ENCODE results near the gene MAGI2.

- TF ChIP-seq, protein P1, sequence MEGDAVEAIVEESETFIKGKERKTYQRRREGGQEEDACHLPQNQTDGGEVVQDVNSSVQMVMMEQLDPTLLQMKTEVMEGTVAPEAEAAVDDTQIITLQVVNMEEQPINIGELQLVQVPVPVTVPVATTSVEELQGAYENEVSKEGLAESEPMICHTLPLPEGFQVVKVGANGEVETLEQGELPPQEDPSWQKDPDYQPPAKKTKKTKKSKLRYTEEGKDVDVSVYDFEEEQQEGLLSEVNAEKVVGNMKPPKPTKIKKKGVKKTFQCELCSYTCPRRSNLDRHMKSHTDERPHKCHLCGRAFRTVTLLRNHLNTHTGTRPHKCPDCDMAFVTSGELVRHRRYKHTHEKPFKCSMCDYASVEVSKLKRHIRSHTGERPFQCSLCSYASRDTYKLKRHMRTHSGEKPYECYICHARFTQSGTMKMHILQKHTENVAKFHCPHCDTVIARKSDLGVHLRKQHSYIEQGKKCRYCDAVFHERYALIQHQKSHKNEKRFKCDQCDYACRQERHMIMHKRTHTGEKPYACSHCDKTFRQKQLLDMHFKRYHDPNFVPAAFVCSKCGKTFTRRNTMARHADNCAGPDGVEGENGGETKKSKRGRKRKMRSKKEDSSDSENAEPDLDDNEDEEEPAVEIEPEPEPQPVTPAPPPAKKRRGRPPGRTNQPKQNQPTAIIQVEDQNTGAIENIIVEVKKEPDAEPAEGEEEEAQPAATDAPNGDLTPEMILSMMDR (IDR thresholded peaks at IDR 0.05; ENCODE audit: borderline replicate concordance, extremely low read depth, low read length, poor library complexity, severe bottlenecking), result no peak
- no peak for TF ChIP-seq EZH2 (IDR thresholded peaks at IDR 0.05; ENCODE audit: borderline replicate concordance, low read depth, low read length, severe bottlenecking)
Observed at GRCh38 chr7:78953726-78954363, 499.6 kb downstream of the MAGI2 start.

All from DND-41 (cell line).